Stimulated activated CD4-positive, alpha-beta T cell treated with anti-CD3 and anti-CD28 coated beads, Interleukin-2, amount 100 ng/mL, for 24 hours (primary cell): ENCODE results near the gene MYPN.
"Not testable (repeated sequence)": the region's sequence is repeated elsewhere in the genome, so short reads cannot be mapped to it uniquely, and the experiment has no call there.

Experiments
- DNase-seq, 2 donors: peaks; one replicate each; pipeline ENCODE4 v3.0.0-alpha.2; 2020

Gene MYPN

DNA sequence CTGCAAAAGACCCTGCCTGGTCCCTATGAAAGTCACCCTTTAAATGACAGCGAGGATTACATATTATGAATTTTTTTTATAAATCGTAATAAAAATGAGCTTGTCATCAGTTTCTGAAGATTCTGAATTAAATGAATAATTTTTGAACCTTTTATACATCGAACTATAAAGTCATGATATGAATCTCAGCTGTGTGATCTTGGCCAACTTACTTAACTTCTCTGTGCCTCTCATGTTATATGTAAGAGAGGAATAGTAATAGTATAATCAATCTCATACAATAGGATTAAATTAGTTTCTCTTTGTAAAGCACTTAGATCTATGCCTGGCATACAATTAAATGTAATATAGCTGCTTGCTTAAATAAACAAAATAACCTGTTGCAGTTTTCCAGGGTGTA lies 127.9 kb downstream of the MYPN start:
- no peak for DNase-seq

DNA sequence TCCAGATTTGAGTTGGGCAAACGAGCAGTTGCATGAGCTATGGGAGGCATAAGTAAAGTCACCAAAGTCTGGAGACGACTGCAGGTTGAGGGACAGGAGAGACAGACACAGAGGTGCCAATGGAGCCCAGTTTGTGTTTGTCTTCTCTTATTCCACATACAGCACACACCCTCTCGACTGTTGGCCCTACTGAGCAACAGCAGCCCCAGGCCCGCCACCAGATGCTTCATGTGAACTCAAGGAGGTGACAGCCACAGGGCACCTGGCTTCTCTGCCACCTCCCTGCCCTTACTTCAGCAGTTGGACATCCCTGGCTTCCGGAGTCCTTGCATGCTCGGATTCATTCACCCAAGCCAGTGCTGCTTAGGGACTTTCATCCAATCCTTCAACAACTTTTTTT lies 129.1 kb downstream of the MYPN start:
- no peak for DNase-seq

DNA sequence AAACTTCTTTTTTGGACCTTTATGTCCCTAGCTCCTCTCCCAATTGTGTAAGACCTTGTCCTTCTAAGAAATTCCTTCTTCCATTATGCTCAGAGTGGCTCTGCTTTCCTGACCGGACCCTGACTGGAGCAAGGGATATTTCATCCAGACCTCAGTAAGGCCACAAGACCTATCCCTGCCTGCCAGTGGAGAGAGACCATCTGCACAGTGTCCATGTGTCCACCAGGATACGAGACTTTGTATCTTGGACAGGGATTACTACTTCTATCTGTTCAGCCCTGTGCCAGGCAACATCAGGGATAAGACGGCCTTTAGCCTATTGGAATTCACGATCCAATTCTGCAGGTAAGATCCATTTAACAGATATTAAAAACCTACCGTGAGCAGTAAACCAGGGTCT lies 129.8 kb downstream of the MYPN start:
- DNase-seq = no peak

GRCh38 chr10:68239596-68240150 lies 130.4 kb downstream of the MYPN start:
- DNase-seq = no peak

- DNase-seq = no peak
Observed at GRCh38 chr10:68242051-68242450, 132.8 kb downstream of the MYPN start.

DNA sequence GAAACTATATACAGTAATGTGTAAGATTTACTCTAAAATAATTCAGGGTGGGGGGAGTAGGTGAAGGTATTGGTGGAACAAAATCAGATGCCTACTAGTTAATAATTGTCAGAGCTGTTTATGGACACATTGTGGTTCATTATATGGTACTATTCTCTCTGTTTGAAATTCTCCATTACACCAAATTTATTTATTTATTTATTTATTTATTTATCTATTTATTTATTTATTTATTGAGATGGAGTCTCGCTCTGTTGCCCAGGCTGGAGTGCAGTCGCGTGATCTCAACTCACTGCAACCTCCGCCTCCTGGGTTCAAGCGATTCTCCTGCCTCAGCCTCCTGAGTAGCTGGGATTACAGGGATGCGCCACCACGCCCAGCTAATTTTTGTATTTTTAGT lies 137.1 kb downstream of the MYPN start:
- DNase-seq = not testable (repeated sequence)

GRCh38 chr10:68247931-68248330 lies 138.6 kb downstream of the MYPN start:
- no peak for DNase-seq

- DNase-seq = no peak
Observed at GRCh38 chr10:68249297-68249696, 140.0 kb downstream of the MYPN start.

DNA sequence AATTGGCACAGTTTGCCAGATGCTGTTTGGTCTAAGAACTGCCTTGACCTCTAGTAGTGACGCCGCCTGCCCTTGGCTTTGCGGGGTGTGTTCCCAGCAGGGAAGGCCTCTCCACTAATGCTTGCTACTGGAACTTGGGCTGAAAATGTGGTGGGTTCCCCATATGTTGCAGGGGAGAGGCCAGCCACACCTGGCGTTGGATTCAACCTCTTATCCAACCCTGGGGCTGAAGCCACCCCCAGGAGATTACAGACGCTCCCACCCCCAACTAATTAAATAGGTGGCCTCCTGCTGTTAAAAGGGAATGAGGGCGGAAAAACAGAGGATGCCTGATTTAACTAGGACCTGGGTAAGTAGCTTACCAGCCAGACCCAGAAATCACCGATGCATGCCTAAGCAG lies 141.9 kb downstream of the MYPN start:
- DNase-seq = no peak

GRCh38 chr10:68251625-68252495 lies 142.6 kb downstream of the MYPN start:
- DNase-seq = no peak

GRCh38 chr10:68253346-68253745 lies 144.1 kb downstream of the MYPN start:
- DNase-seq = no peak

DNA sequence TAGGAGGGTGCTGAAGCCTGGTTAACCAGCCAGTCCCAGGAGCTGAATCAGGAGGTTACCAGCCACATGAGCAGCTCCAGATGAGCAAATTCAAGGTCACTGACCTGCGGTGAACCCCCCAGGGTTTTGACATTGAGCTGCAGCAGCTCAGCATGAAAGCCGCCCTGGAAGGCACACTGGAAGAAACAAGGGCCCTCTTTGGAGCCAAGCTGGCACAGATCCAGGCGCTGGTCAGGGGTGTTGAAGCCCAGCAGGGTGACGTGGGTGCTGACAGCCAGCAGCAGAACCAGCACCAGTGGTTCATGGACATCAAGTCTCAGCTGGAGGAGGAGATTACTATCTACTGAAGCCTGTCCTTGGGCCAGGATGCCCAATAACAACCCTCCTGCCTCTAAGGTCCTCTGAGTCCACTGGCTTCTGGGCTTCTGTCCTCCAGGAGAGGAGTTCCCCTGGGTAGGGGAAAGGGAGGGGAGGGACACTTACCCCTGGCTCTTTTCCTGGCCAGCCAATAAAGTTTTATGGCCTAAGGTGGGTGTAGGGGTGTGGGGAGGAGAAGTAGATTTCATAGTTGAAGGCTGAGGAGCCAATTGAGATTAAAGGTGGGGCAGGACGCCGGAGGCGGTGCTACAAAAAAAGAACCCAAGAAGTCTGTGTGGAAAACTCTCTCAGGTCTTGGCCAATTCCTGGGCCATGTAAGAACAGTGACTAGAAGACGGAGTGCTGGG lies 152.0 kb downstream of the MYPN start:
- no peak for DNase-seq
